Measurements from ENCODE around the gene KLK1. TPM values are rescaled to one million over a fixed set of nuclear protein-coding genes. Genes with fewer than 3 reads are reported as not detected.

Gene KLK1
- total and polyA plus RNA-seq, 10 of the 15 experiments (the other 5 are each of a cell fraction or from before 2014, with no cell fraction given): 3.4 to 27.5 (median 20.2) TPM

- POLR2A ChIA-PET: no interaction called here
- SMC1A ChIA-PET (ENCODE audit: uncharacterized antibody, unreplicated experiment): interaction anchor here (0.8 to 1.8 kb wide), 4 partner anchors 20 to 423 kb away, joined by 3 to 5 read pairs (median 4); no protein-coding TSS in a partner anchor
- FAIRE-seq (no peak), ATAC-seq (no peak), DNase-seq (ENCODE audit: low read depth, low spot score) (no peak)
- RAD21 ChIA-PET (ENCODE audit: unreplicated experiment): interaction anchor here (1.2 kb wide), 2 partner anchors 74 to 243 kb away, joined by 3 read pairs; no protein-coding TSS in a partner anchor
- TF ChIP-seq RCOR1 (conservative IDR thresholded peaks at IDR 0.05; ENCODE audit: low read depth, low read length) (no peak), MTA3 (IDR thresholded peaks at IDR 0.05; ENCODE audit: borderline replicate concordance, low read length) (no peak), YY1 (IDR thresholded peaks at IDR 0.05; ENCODE audit: low read depth, low read length) (no peak), DPF2 (IDR thresholded peaks at IDR 0.05) (no peak), RB1 (IDR thresholded peaks at IDR 0.05; ENCODE audit: borderline replicate concordance) (no peak), RELB (IDR thresholded peaks at IDR 0.05; ENCODE audit: low read depth) (no peak), FOXM1 (IDR thresholded peaks at IDR 0.05; ENCODE audit: low read depth, low read length) (no peak), CBX5 (IDR thresholded peaks at IDR 0.05; ENCODE audit: low read depth) (no peak), BHLHE40 (IDR thresholded peaks at IDR 0.05; ENCODE audit: borderline replicate concordance in 1 of 2, low read depth in 2 of 2, low read length in 1 of 2) (no peak), TARDBP (IDR thresholded peaks at IDR 0.05; ENCODE audit: borderline replicate concordance) (no peak), GATAD2B (conservative IDR thresholded peaks at IDR 0.05; ENCODE audit: low read depth) (no peak), ZNF217 (IDR thresholded peaks at IDR 0.05) (no peak), BACH1 (IDR thresholded peaks at IDR 0.05; ENCODE audit: borderline replicate concordance) (no peak)
- TF ChIP-seq, protein P1, sequence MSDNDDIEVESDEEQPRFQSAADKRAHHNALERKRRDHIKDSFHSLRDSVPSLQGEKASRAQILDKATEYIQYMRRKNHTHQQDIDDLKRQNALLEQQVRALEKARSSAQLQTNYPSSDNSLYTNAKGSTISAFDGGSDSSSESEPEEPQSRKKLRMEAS (IDR thresholded peaks at IDR 0.05; ENCODE audit: low read depth, low read length): no peak
- TF ChIP-seq, protein P2, sequence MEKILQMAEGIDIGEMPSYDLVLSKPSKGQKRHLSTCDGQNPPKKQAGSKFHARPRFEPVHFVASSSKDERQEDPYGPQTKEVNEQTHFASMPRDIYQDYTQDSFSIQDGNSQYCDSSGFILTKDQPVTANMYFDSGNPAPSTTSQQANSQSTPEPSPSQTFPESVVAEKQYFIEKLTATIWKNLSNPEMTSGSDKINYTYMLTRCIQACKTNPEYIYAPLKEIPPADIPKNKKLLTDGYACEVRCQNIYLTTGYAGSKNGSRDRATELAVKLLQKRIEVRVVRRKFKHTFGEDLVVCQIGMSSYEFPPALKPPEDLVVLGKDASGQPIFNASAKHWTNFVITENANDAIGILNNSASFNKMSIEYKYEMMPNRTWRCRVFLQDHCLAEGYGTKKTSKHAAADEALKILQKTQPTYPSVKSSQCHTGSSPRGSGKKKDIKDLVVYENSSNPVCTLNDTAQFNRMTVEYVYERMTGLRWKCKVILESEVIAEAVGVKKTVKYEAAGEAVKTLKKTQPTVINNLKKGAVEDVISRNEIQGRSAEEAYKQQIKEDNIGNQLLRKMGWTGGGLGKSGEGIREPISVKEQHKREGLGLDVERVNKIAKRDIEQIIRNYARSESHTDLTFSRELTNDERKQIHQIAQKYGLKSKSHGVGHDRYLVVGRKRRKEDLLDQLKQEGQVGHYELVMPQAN (conservative IDR thresholded peaks at IDR 0.05): no peak
- no peak overlapping the region for H3K27ac ChIP-seq (ENCODE audit: control insufficient read depth, insufficient read depth)
- peaks cover 4 to 8% of the 10 kb centered on the region in 2 experiments for H3K27me3 ChIP-seq (replicated peaks in 1 of 2; ENCODE audit: control insufficient read depth in 2 of 2, insufficient read depth in 2 of 2, low read length in 1 of 2)
- H3K9me3 ChIP-seq (replicated peaks; ENCODE audit: control insufficient read depth, insufficient read depth, low read length): no peaks in the 10 kb centered on the region
- no peak overlapping the region for H3K4me3 ChIP-seq
- no peak overlapping the region for H3K9ac ChIP-seq (ENCODE audit: control insufficient read depth, insufficient read depth, low read length)
- intact Hi-C loops (cut with micrococcal nuclease; ENCODE audit: unreplicated experiment) (no loop called here), in situ Hi-C loops (cut with MboI) (no loop called here)
- H3K36me3 ChIP-seq (ENCODE audit: control insufficient read depth in 2 of 2, insufficient read depth in 2 of 2, low read length in 1 of 2): no peaks in the 10 kb centered on the region
- H4K20me1 ChIP-seq (ENCODE audit: control insufficient read depth, insufficient read depth): no peaks in the 10 kb centered on the region
- H3K79me2 ChIP-seq (ENCODE audit: control insufficient read depth, insufficient read depth, low read length): no peaks in the 10 kb centered on the region
- no peaks in the 10 kb centered on the region; the same call in 1 of the 2 replicates for H3K4me1 ChIP-seq (ENCODE audit: control insufficient read depth, insufficient read depth, low read length)
- CTCF ChIA-PET: interaction anchor here (1.2 to 2.0 kb wide), 4 partner anchors 74 to 243 kb away, joined by 3 to 9 read pairs (median 4); no protein-coding TSS in a partner anchor
- no peak overlapping the region for H2AFZ ChIP-seq (ENCODE audit: control insufficient read depth, low read depth, low read length)
- no TSS peak for BruUV-seq (replicated peaks)
- WGBS (ENCODE audit: insufficient coverage, insufficient replicate concordance, low lambda C conversion rate, missing lambda C conversion rate): 58% methylated on average over 25 of the region's 25 CpGs
- H3K4me2 ChIP-seq (ENCODE audit: control insufficient read depth, insufficient read depth): no peak overlapping the region
Observed at GRCh38 chr19:50779504-50780457, 43.8 kb downstream of the KLK1 start.
